HT1080 (cell line): ENCODE measurements around the gene PARP8. TPM values are rescaled to one million over a fixed set of nuclear protein-coding genes. Genes with fewer than 3 reads are reported as not detected.
"Not testable (repeated sequence)": the region's sequence is repeated elsewhere in the genome, so short reads cannot be mapped to it uniquely, and the experiment has no call there.

Experiments used
- DNase-seq: peaks from one replicate; pipeline ENCODE4 v3.0.0-alpha.2; 2015; ENCODE audit warnings: low read depth
- total RNA-seq: library from RNA; depleted of rRNA; stranded (reverse); fragments of >200 nt; shearing (Covaris generic); gene quantifications from 2 replicates; pipeline ENCODE4 v1.2.3, GENCODE V29; 2014

The PARP8 gene
- total RNA-seq, 1 experiment from 2014 or later = 10.8 TPM

- DNase-seq = no peak
These were observed 101.2 kb downstream of the PARP8 start for GRCh38 chr5:50767588-50767987.

DNA sequence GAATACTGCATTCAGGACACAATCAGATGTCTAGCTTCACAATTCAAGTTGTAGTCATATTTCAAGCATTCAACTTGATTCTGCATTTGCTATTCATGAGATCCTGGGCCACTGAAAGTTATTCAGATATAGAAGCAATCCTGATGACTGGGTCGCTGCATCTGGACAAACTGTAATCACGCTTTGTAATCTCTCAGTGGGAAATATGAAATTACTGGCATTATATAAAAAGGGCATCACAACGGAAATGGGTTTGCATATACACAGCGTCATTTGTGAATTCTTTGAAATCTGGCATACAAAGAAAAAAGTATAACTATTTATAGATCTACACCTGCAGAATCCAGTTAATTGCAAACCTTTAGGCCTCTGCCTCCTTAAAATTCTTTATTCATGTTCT is 102.2 kb downstream of the PARP8 start:
- no peak for DNase-seq

DNA sequence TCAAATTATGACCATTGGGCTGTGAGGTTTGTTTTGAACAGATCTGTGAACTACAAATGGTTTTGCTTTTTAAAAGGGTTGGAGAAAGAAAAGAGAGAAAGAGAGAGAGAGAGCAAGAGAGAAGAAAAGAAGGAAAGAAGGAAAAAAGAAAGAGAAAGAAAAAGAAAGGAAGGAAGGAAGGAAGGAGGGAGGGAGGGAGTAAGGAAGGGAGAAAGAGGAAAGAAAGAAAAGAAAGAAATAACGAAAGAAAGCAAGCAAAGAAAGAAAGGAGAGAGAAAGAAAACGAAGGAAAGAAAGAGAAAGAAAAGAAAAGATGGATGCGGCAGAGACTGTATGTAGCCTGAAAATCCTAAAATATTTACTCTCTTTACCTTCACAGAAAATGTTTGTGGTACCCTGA is 104.0 kb downstream of the PARP8 start:
- DNase-seq = no peak

- DNase-seq = not testable (repeated sequence)
These were observed 108.2 kb downstream of the PARP8 start for GRCh38 chr5:50774446-50775175.

DNA sequence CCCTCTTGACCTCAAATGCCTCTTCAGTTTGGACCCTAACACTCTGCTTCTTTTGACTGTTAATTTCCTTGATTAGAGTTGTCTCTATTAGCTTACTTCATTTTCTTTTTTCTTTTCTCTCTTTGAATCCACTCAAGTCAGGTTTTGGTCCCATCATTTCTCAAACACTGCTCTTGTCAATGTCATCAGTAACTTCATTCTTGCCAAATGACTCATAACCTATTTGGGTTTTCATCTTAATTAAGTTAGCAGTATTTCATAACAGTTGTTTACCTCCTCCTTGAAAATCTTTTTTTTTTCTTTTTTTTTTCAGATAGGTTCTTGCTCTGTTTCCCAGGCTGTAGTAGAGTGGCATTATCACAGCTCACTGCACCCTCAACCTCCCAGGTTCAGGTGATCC is 119.6 kb downstream of the PARP8 start:
- DNase-seq = no peak

DNA sequence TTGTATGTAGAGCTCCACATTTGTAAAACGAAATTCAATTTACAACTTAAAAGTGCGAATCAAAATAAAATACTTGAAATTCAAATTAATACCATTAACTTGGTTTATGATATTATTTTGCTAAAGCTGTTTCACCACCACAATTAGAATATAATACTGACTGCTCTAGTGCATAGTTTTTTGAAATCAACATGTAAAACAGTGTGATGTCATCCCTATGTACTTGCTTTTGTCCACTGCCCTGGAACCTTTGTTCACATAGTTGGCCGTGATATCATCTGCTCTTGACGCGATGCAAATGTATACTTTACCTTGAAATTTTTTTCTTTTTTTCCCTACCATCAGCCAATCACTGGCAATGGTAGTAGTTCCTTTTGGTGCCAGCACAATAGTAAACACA is 125.4 kb downstream of the PARP8 start:
- DNase-seq = no peak

DNA sequence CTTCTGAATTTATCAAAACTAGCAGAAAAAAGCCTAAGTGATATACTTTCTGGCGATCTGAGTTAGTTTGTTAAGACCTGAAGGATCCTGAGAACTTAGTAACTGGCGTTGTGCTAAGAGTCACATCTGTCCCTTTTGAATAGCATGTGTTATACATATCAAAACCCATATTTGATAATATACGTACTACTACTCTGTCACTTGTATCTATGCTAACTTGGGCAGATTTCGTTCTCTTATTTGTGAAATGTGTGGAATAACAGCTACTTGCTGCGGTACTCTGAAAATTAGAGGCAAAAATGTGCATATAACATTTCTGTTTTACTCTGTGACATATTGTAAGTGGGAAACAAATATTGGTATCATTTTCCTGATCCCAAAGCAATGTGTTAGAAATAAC is 126.4 kb downstream of the PARP8 start:
- DNase-seq = no peak

- no peak for DNase-seq
These were observed 128.4 kb downstream of the PARP8 start for GRCh38 chr5:50794812-50795211.

GRCh38 chr5:50798002-50798401 is 131.6 kb downstream of the PARP8 start:
- DNase-seq = no peak

- DNase-seq = no peak
These were observed 133.2 kb downstream of the PARP8 start for GRCh38 chr5:50799596-50799995.

- DNase-seq = no peak
These were observed 134.0 kb downstream of the PARP8 start for GRCh38 chr5:50800410-50800809.

- DNase-seq = peak; percentile 65
These were observed 141.2 kb downstream of the PARP8 start for GRCh38 chr5:50807661-50808060.

GRCh38 chr5:50808406-50808805 is 142.0 kb downstream of the PARP8 start:
- DNase-seq = no peak

DNA sequence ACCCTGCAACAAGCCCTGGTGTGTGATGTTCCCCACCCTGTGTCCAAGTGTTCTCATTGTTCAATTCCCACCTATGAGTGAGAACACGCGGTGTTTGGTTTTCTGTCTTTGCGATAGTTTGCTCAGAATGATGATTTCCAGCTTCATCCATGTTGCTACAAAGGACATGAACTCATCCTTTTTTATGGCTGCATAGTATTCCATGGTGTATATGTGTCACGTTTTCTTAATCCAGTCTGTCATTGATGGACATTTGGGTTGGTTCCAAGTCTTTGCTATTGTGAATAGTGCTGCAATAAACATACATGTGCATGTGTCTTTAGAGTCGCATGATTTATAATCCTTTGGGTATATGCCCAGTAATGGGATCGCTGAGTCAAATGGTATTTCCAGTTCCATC is 145.3 kb downstream of the PARP8 start:
- DNase-seq = not testable (repeated sequence)

- DNase-seq = no peak
These were observed 147.3 kb downstream of the PARP8 start for GRCh38 chr5:50813691-50814090.

GRCh38 chr5:50814556-50814955 is 148.1 kb downstream of the PARP8 start:
- no peak for DNase-seq

GRCh38 chr5:50822046-50822445 is 155.6 kb downstream of the PARP8 start:
- no peak for DNase-seq

DNA sequence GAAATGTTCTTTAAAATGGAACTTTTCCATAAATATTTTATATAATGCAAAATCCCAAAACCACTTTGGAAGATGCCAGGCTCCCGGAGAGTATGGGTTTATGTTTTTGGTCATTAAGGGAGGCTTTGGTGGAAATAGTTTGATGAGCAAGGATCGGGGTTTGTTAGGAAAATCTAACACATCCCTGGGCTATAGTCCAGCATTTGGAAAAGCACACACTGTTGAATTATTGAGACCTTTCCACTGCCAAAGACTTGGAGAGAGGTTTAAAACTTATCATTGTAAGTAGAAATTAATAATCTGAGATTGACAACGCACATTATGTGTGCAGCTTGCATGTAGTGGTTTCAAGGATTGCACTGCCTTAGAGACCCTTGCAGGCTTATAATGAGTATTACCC is 156.3 kb downstream of the PARP8 start:
- no peak for DNase-seq

GRCh38 chr5:50823568-50823967 is 157.1 kb downstream of the PARP8 start:
- DNase-seq = no peak

- DNase-seq = no peak
These were observed 157.7 kb downstream of the PARP8 start for GRCh38 chr5:50824109-50824508.

DNA sequence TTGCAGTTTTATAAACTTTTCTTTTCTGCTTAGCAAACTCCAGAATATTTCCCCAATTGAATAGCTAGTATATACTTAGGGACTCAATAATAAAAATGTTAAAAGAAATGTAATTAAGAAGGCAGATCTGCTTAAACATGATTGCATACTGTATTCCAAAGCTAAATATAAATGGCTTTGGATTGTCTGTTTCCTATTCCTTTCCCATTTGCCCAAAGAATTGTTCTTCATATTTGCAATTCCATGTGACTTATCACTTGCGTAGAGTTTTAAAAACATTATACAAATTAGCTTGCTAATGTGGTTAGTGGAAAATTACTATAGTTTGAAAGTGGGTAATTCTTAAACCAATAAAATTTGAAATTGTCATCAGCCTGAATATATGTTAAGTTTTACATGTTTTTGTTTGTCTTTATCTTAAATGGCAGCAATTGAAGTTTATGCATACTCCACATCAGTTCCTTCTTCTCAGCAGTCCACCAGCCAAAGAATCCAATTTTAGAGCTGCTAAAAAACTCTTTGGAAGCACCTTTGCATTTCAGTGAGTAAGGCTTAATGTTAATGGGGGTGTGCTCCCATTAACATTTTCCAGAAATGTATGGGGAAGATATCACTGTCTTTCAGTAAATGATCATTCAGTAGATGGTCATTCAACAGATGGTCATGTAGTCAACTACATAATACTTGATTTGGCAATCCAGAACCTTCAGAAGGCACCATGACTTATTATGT is 161.2 kb downstream of the PARP8 start:
- no peak for DNase-seq

- no peak for DNase-seq
These were observed 162.6 kb downstream of the PARP8 start for GRCh38 chr5:50829023-50829422.

DNA sequence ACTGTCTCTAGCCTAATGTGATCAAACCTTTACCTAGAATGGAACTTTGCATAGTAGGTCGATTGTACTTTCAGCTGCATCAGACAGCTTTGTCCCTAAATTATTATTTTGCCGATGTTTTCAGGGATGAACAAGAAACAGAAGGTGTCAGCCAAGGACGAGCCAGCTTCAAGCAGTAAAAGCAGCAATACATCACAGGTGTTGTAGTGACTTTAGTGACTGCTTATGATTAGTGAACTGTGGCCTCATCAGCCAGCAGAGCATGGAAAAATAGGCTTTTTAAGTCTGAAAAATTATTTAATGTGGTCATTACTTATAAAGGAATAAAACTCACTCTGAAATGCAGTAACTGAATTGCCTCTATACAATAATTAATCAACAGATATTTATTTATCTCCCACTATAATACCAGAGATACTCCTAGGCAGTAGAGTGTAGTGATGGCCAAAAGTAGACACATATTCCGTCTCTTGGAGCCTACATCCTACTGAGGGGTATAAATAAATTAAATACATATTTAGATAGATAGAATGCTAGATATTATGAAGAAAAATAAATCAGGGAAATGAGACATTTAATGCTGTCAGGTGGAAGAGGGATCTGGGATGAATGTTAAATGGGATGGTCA is 166.3 kb downstream of the PARP8 start:
- no peak for DNase-seq
